GM23338 (cell line): ENCODE data around the gene TBC1D19.

Experiments
- CTCF ChIP-seq, 2 experiments: fragments of 200-600 bp in 1 of 2; sonication (generic) in 1 of 2; conservative IDR thresholded peaks; 2 replicates each; pipeline versions ENCODE4 v1.5.1 to v1.6.1; 2016 to 2017; ENCODE audit warnings: antibody characterized with exemption in 2 of 2, low read depth in 2 of 2, mild to moderate bottlenecking in 2 of 2, moderate library complexity in 1 of 2
- EZH2phosphoT487 ChIP-seq: fragments of 200-600 bp; sonication (generic); IDR thresholded peaks from one replicate; pipeline ENCODE4 v1.8.1; 2018; ENCODE audit warnings: antibody characterized with exemption; ENCODE audit not compliant: unreplicated experiment
- POLR2AphosphoS5 ChIP-seq: IDR thresholded peaks from 2 replicates; pipeline ENCODE4 v1.6.1; 2016; ENCODE audit warnings: antibody characterized with exemption, low read depth

DNA sequence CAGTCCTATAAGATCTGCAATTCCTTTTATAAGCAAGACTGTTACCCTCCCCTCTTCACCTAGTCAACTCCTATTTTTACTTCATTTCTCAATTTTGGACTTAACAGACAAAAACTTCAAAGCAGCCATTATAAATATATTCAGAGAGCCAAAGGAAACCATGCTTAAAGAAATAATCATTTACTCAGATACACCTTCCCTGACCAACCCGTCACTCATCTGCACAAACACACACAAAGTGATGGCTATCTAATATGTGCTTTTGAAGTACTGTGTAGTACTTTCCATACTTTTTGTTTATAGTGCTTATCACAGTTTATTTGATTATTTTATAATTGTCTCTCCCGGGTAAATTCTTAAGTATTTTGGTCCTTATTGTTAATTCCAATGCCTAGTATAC is 117.2 kb downstream of the TBC1D19 start:
- TF ChIP-seq POLR2AphosphoS5, result no peak
- TF ChIP-seq CTCF (conservative IDR thresholded peaks at IDR 0.05; ENCODE audit: low read depth in 2 of 2), result no peak
- no peak for TF ChIP-seq EZH2phosphoT487
